DND-41 (cell line): ENCODE data around the gene NTSR1.

Experiments used
- EZH2 ChIP-seq: IDR thresholded peaks from 3 replicates; pipeline ENCODE4 v1.6.1; 2012; ENCODE audit warnings: borderline replicate concordance, low read depth, mild to moderate bottlenecking, moderate library complexity, low read length, inconsistent platforms; ENCODE audit not compliant: severe bottlenecking
- TF ChIP-seq, protein P1 (sequence below): IDR thresholded peaks from 2 replicates; pipeline ENCODE4 v1.5.1; 2012; ENCODE audit warnings: borderline replicate concordance, low read length, moderate library complexity, mild to moderate bottlenecking; ENCODE audit not compliant: poor library complexity, severe bottlenecking; ENCODE audit errors: extremely low read depth

- TF ChIP-seq, protein P1, sequence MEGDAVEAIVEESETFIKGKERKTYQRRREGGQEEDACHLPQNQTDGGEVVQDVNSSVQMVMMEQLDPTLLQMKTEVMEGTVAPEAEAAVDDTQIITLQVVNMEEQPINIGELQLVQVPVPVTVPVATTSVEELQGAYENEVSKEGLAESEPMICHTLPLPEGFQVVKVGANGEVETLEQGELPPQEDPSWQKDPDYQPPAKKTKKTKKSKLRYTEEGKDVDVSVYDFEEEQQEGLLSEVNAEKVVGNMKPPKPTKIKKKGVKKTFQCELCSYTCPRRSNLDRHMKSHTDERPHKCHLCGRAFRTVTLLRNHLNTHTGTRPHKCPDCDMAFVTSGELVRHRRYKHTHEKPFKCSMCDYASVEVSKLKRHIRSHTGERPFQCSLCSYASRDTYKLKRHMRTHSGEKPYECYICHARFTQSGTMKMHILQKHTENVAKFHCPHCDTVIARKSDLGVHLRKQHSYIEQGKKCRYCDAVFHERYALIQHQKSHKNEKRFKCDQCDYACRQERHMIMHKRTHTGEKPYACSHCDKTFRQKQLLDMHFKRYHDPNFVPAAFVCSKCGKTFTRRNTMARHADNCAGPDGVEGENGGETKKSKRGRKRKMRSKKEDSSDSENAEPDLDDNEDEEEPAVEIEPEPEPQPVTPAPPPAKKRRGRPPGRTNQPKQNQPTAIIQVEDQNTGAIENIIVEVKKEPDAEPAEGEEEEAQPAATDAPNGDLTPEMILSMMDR: no peak
- TF ChIP-seq EZH2: no peak
Measured at GRCh38 chr20:62778601-62779416, 70.2 kb downstream of the NTSR1 start.
